ENCODE results near the gene UBL4A.

Gene UBL4A

GRCh38 chrX:154462396-154462795 lies 24.0 kb downstream of the UBL4A start:
- no peak for DNase-seq (ENCODE audit: low spot score)

DNA sequence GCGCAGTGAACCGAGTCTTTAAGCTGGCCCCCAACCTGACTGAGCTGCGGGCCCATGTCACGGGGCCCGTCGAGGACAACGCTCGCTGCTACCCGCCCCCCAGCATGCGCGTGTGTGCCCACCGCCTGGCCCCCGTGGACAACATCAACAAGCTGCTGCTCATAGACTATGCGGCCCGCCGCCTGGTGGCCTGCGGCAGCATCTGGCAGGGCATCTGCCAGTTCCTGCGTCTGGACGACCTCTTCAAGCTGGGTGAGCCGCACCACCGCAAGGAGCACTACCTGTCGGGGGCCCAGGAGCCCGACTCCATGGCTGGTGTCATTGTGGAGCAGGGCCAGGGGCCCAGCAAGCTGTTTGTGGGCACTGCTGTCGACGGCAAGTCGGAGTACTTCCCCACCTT lies 26.1 kb downstream of the UBL4A start:
- no peak for DNase-seq (ENCODE audit: low spot score)

- no peak for DNase-seq (ENCODE audit: low spot score)
Observed at GRCh38 chrX:154459832-154460231, 26.6 kb downstream of the UBL4A start.

DNA sequence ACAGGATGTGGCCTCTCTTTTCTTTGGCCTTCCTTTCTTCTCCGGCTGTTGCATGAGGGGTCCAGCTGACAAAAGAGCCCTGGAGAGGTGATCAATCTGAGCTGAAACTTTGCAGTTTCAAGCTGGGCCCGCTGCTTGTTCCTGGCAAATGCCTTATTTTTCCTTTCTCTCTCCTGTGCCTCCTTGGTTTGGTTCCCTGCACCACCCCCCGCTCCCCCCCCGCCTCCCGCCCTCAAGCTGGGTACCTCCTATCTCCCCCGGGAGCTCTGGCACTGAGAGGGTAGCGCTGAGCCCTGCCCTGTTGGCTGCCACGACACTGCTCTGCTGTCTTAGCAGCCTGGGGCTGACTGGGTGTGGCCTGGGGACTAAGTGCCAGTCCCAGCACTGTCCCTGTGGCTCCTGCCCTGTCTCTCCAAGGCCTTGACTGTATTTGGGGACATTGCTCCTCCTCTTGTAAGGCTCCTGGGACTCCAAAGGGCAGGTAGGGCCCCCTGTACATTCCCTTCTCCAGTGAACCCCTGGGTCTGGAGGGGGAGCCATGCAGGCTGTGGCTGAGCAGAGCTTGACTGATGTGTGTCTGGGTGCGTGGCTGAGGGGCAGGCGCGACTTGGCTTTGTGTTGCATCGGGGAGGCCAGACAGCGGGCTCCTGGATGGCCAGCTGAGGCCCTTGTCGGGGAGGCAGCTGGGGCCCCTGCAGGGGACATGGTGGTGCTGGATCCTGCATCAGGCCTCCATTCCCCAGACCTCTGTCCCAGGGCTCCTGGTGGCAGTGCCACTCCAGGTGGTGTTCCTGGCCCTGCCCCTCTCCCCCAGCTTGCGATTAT lies 27.2 kb downstream of the UBL4A start:
- peak; percentile 42 for DNase-seq (ENCODE audit: low spot score)

DNA sequence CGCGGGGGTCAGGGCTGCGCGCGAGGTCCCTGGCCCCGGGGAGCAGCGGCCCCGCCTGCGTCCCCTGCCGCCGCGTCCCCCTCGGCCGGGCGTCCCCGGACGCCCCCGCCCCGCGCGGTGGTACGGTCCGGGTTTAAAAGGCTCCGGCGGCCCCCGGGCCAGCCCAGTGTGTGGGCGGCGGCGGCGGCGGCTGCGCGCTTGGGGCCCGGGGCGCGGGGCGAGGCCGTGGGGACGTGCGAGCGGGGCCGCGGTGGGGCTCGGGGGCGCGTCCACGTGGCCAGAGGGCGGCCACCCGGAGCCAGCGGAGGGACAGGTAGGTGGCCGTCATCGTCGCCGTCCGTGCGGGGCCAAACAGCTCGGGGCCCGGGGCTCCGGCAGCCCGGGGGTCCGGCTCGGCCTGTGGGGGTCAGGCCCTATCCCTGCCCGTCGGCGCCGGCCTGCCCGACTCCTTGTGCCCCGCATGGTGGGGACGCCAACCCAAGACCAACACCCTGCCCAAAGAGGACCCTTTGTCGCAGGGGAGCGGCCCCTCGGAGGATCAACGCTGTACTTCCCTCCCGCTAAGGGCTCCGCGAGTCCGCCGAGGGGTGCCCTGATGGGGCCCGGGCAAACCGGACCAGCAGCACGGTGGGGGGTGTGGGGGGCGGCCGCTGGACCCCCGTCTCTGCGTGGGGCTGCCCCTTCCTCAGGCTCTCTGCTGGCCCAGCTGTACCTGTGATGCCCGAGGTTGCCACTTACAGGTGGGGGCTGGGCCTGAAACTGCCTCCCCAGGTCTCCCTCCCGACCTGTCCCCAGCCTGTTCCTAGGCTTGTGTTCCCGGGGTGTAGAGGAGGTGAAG lies 28.1 kb downstream of the UBL4A start, which contains the start of gene PLXNA3:
TSS of gene PLXNA3 (plus strand) at position 166 of the 838 bp plus-strand sequence. CDS start 1,903 bp downstream, outside the sequence.
- DNase-seq (ENCODE audit: low spot score) = peak; percentile 47

DNA sequence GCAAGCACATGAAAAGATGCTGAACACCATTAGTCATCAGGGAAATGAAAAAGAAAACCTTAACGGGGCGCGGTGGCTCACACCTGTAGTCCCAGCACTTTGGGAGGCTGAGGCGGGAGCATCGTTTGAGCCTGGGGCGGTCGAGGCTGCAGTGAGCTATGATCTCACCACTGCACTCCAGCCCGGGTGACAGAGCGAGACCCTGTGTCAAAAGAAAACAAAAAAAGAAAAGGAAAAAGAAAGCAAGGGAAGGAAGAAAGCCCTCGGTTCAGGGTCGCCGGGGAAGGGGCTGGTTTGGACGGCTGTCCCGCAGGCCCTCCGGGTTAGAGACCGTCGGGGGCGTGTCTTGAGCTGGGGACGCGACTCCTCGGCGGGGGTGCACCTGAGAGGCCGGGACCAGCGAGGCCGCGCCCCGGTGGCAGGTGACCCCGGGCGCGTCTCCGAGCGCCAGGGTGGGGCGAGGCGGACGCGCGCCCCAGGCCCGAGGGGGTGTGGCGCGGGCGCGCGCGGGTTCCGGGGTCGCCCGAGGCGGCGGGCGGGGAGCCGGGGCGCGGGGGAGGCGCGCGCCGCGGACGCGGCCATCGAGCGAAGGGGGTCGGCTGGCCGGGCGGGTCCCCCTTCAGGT lies 28.8 kb downstream of the UBL4A start:
- DNase-seq (ENCODE audit: low spot score) = peak; percentile 56

GRCh38 chrX:154452823-154453222 lies 33.6 kb downstream of the UBL4A start:
- DNase-seq (ENCODE audit: low spot score) = no peak

DNA sequence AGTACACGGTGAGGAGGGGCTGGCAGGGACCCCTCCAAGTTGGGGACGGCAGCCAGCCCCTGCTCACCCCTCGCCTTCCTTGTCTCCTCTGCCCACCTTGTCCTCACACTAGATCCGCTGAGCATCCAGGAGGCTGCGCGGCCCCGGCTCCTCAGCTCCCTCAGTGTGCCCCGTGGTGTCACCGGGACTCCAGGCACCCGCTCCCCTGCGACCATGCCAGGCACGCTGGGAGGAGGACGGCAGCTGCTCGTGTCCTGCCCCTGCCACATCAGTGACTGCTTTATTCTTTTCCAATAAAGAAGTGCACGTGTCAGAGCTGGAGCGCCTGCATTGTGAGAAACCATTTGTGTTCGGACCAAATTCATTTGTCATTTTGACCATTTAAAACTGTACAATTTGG lies 36.1 kb downstream of the UBL4A start:
- DNase-seq (ENCODE audit: low spot score) = no peak

DNA sequence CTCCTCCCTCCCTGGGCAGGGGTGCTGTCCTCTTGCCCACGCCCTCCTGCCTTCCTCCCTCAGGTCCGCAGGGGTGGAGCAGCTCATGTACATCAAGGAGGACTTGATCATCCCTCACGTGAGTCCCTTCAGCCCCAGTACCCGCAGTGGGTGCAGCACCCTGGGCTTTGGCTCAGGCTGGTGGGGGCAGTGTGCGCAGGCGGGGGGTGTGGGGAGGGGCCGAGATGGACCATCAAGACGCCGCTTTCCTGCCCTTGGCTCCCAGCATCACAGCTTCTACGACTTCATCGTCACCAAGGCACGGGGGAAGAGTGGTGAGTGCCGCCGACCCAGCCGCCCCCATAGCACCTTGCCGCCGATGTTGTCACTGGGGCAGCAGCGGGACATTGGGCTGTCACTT lies 36.8 kb downstream of the UBL4A start:
- DNase-seq (ENCODE audit: low spot score) = no peak

- DNase-seq (ENCODE audit: low spot score) = no peak
Observed at GRCh38 chrX:154448484-154448883, 37.9 kb downstream of the UBL4A start.

DNA sequence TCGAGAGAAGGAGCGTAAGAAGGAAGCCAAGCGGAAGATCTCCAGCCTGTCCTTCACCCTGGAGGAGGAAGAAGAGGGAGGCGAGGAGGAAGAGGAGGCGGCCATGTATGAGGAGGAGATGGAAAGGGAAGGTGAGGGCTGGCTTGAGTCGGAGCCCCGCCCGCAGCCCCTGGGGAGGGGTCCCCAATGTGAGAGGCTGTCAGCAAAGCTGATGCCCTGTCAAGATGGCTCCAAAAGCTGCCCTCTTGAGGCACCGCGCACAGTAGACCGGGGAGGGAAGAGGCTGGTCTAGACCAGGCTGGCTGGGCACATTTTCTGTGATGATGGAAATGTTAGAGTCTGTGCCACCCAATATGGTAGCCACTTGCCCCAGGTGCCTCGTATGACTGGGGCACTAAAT lies 40.0 kb downstream of the UBL4A start:
- no peak for DNase-seq (ENCODE audit: low spot score)

DNA sequence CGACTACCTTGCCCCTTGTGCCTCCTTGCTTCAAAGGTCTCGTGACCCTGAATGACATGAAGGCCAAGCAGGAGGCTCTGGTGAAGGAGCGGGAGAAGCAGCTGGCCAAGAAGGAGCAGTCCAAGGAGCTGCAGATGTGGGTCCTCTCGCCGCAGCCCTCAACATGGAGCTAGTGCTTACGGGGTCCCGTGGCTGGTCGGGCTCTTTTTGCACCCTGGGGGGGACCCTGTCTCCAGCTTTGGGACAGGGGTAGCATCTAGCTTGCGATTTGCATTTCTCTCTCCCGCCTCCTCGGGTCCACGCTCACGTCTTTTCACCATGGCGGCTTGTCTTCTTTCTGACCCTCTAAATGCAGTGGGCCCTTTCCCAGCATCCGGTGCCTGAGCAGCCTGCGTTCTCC lies 40.6 kb downstream of the UBL4A start:
- no peak for DNase-seq (ENCODE audit: low spot score)

- DNase-seq (ENCODE audit: low spot score) = no peak
Observed at GRCh38 chrX:154444755-154445246, 41.6 kb downstream of the UBL4A start.

- DNase-seq (ENCODE audit: low spot score) = peak; percentile 66
Observed at GRCh38 chrX:154443992-154444754, 42.2 kb downstream of the UBL4A start, which contains the start of gene FAM50A. FAM50A (plus strand) TSS chrX:154444141; CDS start chrX:154444236, 95 bp downstream.

DNA sequence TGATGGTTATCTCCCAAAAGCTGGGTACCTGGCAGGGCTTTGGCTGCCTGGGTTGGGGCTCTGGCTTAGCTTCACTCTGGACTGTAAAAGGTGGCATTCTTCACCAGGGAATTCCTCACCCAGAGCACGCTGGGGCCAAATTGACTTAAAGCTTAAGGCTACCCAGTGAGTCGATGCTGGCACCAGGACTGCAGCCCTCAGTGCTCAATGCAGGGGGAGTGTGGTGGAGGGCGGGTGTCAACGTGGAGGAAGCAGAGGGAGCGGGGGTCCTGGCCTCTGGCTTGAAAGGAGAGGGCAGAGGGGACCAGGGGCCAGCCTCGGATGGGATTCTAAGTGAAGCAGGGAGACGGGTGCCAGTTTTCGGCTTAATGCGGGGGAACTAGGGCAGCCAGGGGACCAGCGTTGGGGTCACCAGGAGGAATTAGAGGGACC lies 42.9 kb downstream of the UBL4A start:
- DNase-seq (ENCODE audit: low spot score) = no peak

GRCh38 chrX:154441984-154442707 lies 44.3 kb downstream of the UBL4A start:
- DNase-seq (ENCODE audit: low spot score) = no peak

DNA sequence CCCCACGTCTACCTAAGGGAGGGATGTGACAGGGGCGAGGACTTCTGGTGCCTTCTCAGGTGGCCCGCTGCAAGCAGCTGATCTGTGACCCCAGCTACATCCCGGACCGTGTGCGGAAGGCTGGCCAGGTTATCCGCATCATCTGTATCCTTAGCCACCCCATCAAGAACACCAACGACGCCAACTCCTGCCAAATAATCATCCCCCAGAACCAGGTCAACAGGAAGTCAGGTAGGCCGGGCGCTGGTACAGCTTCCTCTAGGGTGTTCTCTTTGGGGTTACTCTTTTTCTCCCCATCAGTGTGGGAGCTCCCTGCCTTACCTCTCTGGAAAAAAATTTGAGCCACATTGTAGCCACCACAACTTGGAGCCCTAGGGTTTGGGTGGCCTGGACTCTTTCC lies 44.9 kb downstream of the UBL4A start:
- no peak for DNase-seq (ENCODE audit: low spot score)

GRCh38 chrX:154440623-154441357 lies 45.6 kb downstream of the UBL4A start:
- DNase-seq (ENCODE audit: low spot score) = no peak

GRCh38 chrX:154439841-154440240 lies 46.6 kb downstream of the UBL4A start:
- DNase-seq (ENCODE audit: low spot score) = no peak
